CD4-positive, CD25-positive, alpha-beta regulatory T cell (primary cell): ENCODE measurements around the gene HBG1. TPM values are rescaled to one million over a fixed set of nuclear protein-coding genes. Genes with fewer than 3 reads are reported as not detected.
"Not testable (repeated sequence)": the region's sequence is repeated elsewhere in the genome, so short reads cannot be mapped to it uniquely, and the experiment has no call there.

Experiments
- ATAC-seq, 2 donors: fragments of 150-1000 bp; cut with Tn5 transposase; one replicate each; pipeline ENCODE4 v1.10.0; 2021; ENCODE audit warnings: low read depth in 2 of 2, moderate number of reproducible peaks in 2 of 2, moderate library complexity in 1 of 2
- DNase-seq, 3 donors: peaks; one replicate each; pipeline versions ENCODE4 v3.0.0 to v3.0.0-alpha.2; 2012 to 2022; ENCODE audit warnings: mixed read lengths in 1 of 3
- H3K27ac ChIP-seq: one replicate; pipeline ENCODE4 v1.7.0; 2013; ENCODE audit warnings: mild to moderate bottlenecking, low read length; ENCODE audit not compliant: insufficient read depth, poor library complexity, severe bottlenecking
- H3K27me3 ChIP-seq: one replicate; pipeline ENCODE4 v1.7.0; 2013; ENCODE audit warnings: low read length; ENCODE audit not compliant: control insufficient read depth, insufficient read depth
- H3K36me3 ChIP-seq: one replicate; pipeline ENCODE4 v1.7.0; 2013; ENCODE audit warnings: mild to moderate bottlenecking, low read length, moderate library complexity; ENCODE audit not compliant: control insufficient read depth, insufficient read depth
- H3K4me1 ChIP-seq: 2 replicates; pipeline ENCODE4 v1.7.0; 2013; ENCODE audit warnings: mild to moderate bottlenecking, low read length; ENCODE audit not compliant: insufficient read depth, control insufficient read depth, poor library complexity, severe bottlenecking
- H3K4me3 ChIP-seq: one replicate; pipeline ENCODE4 v1.7.0; 2013; ENCODE audit warnings: low read depth, mild to moderate bottlenecking, low read length, moderate library complexity
- H3K9me3 ChIP-seq, 2 experiments: 1 replicate in 1 of 2; 2 replicates in 1 of 2; pipeline ENCODE4 v1.7.0; 2013; ENCODE audit warnings: low read length in 2 of 2, mild to moderate bottlenecking in 1 of 2, moderate library complexity in 1 of 2; ENCODE audit not compliant: control insufficient read depth in 2 of 2
- H3K27ac Mint-ChIP-seq, 3 donors: one replicate each; pipeline ENCODE4 v1.8.0; 2020 to 2022; ENCODE audit warnings: mild to moderate bottlenecking in 3 of 3, mixed read lengths in 3 of 3, moderate library complexity in 2 of 3
- H3K27me3 Mint-ChIP-seq: one replicate; pipeline ENCODE4 v1.8.0; 2022; ENCODE audit warnings: mild to moderate bottlenecking, mixed read lengths
- H3K36me3 Mint-ChIP-seq: one replicate; pipeline ENCODE4 v1.8.0; 2020; ENCODE audit warnings: mixed read lengths
- H3K4me1 Mint-ChIP-seq, 4 donors: one replicate each; pipeline ENCODE4 v1.8.0; 2020 to 2022; ENCODE audit warnings: mixed read lengths in 4 of 4, mild to moderate bottlenecking in 1 of 4
- H3K4me3 Mint-ChIP-seq, 4 donors: one replicate each; pipeline ENCODE4 v1.8.0; 2020 to 2022; ENCODE audit warnings: mild to moderate bottlenecking in 4 of 4, mixed read lengths in 4 of 4, moderate library complexity in 3 of 4
- H3K9me3 Mint-ChIP-seq, 7 donors: one replicate each; pipeline ENCODE4 v1.8.0; 2020 to 2022; ENCODE audit warnings: mixed read lengths in 7 of 7, mild to moderate bottlenecking in 3 of 7, moderate library complexity in 2 of 7
- polyA plus RNA-seq, 4 donors: library from polyadenylated mRNA; unstranded; fragments of 300-500 nt; fragmentation: Illumina TruSeq; gene quantifications; one replicate each; pipeline ENCODE4 v1.2.3, GENCODE V29; 2021
- total RNA-seq: library from RNA; stranded (reverse); gene quantifications from one replicate; pipeline ENCODE4 v1.2.3, GENCODE V29; 2022

The HBG1 gene
- total RNA-seq (not detected), polyA plus RNA-seq (not detected)

DNA sequence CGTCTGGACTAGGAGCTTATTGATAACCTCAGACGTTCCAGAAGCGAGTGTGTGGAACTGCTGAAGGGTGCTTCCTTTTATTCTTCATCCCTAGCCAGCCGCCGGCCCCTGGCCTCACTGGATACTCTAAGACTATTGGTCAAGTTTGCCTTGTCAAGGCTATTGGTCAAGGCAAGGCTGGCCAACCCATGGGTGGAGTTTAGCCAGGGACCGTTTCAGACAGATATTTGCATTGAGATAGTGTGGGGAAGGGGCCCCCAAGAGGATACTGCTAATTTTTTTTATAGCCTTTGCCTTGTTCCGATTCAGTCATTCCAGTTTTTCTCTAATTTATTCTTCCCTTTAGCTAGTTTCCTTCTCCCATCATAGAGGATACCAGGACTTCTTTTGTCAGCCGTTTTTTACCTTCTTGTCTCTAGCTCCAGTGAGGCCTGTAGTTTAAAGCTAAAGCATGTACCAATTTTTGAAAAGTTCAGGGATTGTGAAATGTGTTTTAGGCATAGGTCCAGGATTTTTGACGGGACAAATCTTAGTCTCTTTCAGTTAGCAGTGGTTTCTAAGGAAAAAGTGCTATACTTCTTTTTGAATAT, at the start of gene HBG1:
Gene HBG1 (minus strand): TSS at position 51 of the 590 bp plus-strand sequence. CDS start 53 bp downstream, outside the sequence.
- H3K4me3 Mint-ChIP-seq, H3K4me1 Mint-ChIP-seq: not testable (repeated sequence)

DNA sequence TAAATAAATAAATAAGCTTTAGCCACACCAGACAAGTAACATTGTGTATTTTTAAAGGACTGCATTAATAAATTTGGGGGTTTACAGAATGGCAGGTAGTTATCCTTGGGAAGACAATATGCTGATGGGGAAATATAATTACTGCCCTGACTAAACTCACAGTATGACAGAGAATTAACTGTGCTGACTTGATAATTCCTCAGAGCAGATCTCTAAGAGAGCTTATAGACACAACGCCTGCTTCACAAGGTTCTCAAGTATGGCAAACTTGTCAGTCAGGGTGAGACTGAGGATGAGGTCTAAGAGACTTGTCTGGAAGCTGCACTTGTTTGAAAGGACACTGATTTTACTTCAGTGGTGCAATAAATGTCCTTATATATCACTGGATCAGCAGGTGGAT, 48.8 kb upstream of the HBG1 start:
- Mint-ChIP-seq H3K36me3 (no peaks in the 10 kb centered on the region), H3K27me3 (no peaks in the 10 kb centered on the region), H3K4me3 (no peak overlapping the region), H3K9me3 (peaks cover 0 to 2% (median 0%) of the 10 kb centered on the region in 7 donors), H3K27ac (no peak overlapping the region), H3K4me1 (no peaks in the 10 kb centered on the region)
- H3K9me3 ChIP-seq: no peaks in the 10 kb centered on the region
- no peaks in the 10 kb centered on the region for H3K27me3 ChIP-seq
- ATAC-seq (no peak), DNase-seq (no peak)
- no peak overlapping the region for H3K27ac ChIP-seq
- no peaks in the 10 kb centered on the region for H3K36me3 ChIP-seq
- H3K4me3 ChIP-seq: no peak overlapping the region
- H3K4me1 ChIP-seq: no peaks in the 10 kb centered on the region

More for the DNA sequence above, at the start of gene HBG1:
- not testable (repeated sequence) for H3K36me3 Mint-ChIP-seq, H3K36me3 ChIP-seq, H3K4me1 ChIP-seq, ATAC-seq, H3K9me3 ChIP-seq, DNase-seq, H3K27me3 Mint-ChIP-seq, H3K27ac ChIP-seq, H3K27ac Mint-ChIP-seq, H3K4me3 ChIP-seq, H3K27me3 ChIP-seq, H3K9me3 Mint-ChIP-seq

DNA sequence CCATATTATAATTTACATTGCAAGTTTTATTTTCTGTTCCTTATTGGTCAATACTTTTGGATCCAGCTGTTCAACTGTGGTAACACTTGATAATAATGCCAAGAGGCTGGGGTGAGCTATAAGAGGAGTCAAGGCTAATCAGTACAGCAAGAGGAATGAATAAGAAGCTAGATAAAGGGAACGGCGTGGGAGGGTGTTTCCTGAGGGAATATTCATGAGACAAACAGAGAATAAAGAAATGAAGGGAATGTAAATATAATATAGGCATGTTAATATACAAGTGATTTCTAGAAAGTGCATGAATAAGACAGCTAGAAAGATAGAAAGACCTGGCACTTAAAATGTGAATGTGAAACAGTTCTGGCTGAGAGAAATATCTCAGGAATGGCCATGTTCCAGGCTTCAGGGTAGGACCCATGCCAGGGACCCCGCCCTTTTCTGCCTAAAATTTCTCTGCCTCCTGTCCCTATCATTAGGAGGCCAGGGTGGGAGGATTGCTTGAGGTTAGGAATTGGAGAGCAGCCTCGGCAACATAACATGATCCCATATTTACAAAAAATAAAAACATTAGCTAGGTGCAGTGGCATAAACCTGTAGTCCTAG, 48.2 kb upstream of the HBG1 start:
- no peaks in the 10 kb centered on the region for H3K27me3 ChIP-seq
- no peak overlapping the region for H3K27ac ChIP-seq
- no peaks in the 10 kb centered on the region for H3K4me1 ChIP-seq
- Mint-ChIP-seq H3K27ac (no peak overlapping the region), H3K4me1 (no peaks in the 10 kb centered on the region), H3K36me3 (no peaks in the 10 kb centered on the region), H3K27me3 (no peaks in the 10 kb centered on the region), H3K4me3 (no peak overlapping the region), H3K9me3 (peaks cover 0 to 2% (median 0%) of the 10 kb centered on the region in 7 donors)
- H3K36me3 ChIP-seq: no peaks in the 10 kb centered on the region
- H3K9me3 ChIP-seq: no peaks in the 10 kb centered on the region
- DNase-seq (no peak), ATAC-seq (no peak)
- H3K4me3 ChIP-seq: no peak overlapping the region

GRCh38 chr11:5294342-5294995, 44.8 kb upstream of the HBG1 start:
- H3K27ac Mint-ChIP-seq, H3K4me3 Mint-ChIP-seq, H3K4me3 ChIP-seq, ATAC-seq, H3K36me3 Mint-ChIP-seq, H3K4me1 Mint-ChIP-seq, H3K4me1 ChIP-seq, H3K27ac ChIP-seq, H3K27me3 Mint-ChIP-seq, H3K9me3 ChIP-seq, DNase-seq, H3K36me3 ChIP-seq, H3K9me3 Mint-ChIP-seq, H3K27me3 ChIP-seq: not testable (repeated sequence)

GRCh38 chr11:5293028-5293427, 43.4 kb upstream of the HBG1 start:
- Mint-ChIP-seq H3K27me3 (no peaks in the 10 kb centered on the region), H3K9me3 (peaks cover 0 to 4% (median 0%) of the 10 kb centered on the region in 7 donors), H3K36me3 (no peaks in the 10 kb centered on the region), H3K4me3 (no peak overlapping the region), H3K4me1 (no peaks in the 10 kb centered on the region), H3K27ac (no peak overlapping the region)
- no peaks in the 10 kb centered on the region for H3K4me1 ChIP-seq
- no peaks in the 10 kb centered on the region for H3K36me3 ChIP-seq
- no peaks in the 10 kb centered on the region for H3K9me3 ChIP-seq
- no peak for ATAC-seq
- no peak for DNase-seq
- no peak overlapping the region for H3K4me3 ChIP-seq
- H3K27me3 ChIP-seq: no peaks in the 10 kb centered on the region
- H3K27ac ChIP-seq: no peak overlapping the region

- ATAC-seq (no peak), DNase-seq (peak in 1 of 3 donors; percentile 23)
- H3K4me3 ChIP-seq: no peak overlapping the region
- H3K27me3 ChIP-seq: no peaks in the 10 kb centered on the region
- no peaks in the 10 kb centered on the region for H3K4me1 ChIP-seq
- H3K36me3 ChIP-seq: no peaks in the 10 kb centered on the region
- Mint-ChIP-seq H3K9me3 (peaks cover 0 to 4% (median 0%) of the 10 kb centered on the region in 7 donors), H3K36me3 (no peaks in the 10 kb centered on the region), H3K27me3 (no peaks in the 10 kb centered on the region), H3K27ac (no peak overlapping the region), H3K4me1 (no peaks in the 10 kb centered on the region), H3K4me3 (no peak overlapping the region)
- no peaks in the 10 kb centered on the region for H3K9me3 ChIP-seq
- no peak overlapping the region for H3K27ac ChIP-seq
These were observed 41.7 kb upstream of the HBG1 start for GRCh38 chr11:5291207-5291838.

DNA sequence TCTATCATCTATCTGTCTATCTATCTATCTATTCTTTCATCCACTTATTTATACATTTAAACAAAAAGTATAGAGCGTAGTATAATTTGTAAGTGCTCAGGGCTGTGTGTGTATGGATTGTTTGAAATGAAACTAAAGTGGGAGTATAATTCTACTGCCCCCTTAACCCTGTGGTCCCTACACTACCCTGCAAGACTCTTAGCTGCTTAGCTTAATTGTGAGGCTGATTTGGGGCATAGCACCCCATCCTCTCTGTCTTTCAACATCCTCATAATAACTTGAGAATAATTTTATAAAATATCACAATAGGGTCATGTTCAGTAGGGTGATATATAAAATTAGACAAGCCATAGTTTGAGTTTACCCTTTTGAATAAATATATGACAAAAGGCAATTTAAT, 40.4 kb upstream of the HBG1 start:
- Mint-ChIP-seq H3K4me1 (no peaks in the 10 kb centered on the region), H3K36me3 (no peaks in the 10 kb centered on the region), H3K27me3 (peaks cover 2% of the 10 kb centered on the region), H3K4me3 (no peak overlapping the region), H3K27ac (peak overlapping the region in 1 of 3 donors; percentile 48), H3K9me3 (peaks cover 0 to 4% (median 0%) of the 10 kb centered on the region in 7 donors)
- Histone ChIP-seq H3K9me3 (no peaks in the 10 kb centered on the region), H3K4me1 (no peaks in the 10 kb centered on the region), H3K27ac (no peak overlapping the region), H3K4me3 (no peak overlapping the region), H3K36me3 (no peaks in the 10 kb centered on the region), H3K27me3 (no peaks in the 10 kb centered on the region)
- DNase-seq (no peak), ATAC-seq (no peak)
